WI38 (cell line): ENCODE measurements around the gene PSMD1.
"Not testable (repeated sequence)": the region's sequence is repeated elsewhere in the genome, so short reads cannot be mapped to it uniquely, and the experiment has no call there.

Source experiments
- H3K4me3 ChIP-seq: 2 replicates; pipeline ENCODE4 v1.5.1; 2011; ENCODE audit warnings: low read depth, mild to moderate bottlenecking, control low read depth, low read length
- CTCF ChIP-seq: IDR thresholded peaks from 2 replicates; pipeline ENCODE4 v1.5.1; 2012; ENCODE audit warnings: low read depth, mild to moderate bottlenecking, control low read depth, low read length

PSMD1 gene

GRCh38 chr2:231129216-231129615 lies 72.5 kb downstream of the PSMD1 start:
- no peak overlapping the region for H3K4me3 ChIP-seq
- TF ChIP-seq CTCF, result no peak

GRCh38 chr2:231130336-231131056 lies 73.8 kb downstream of the PSMD1 start:
- H3K4me3 ChIP-seq, result no peak overlapping the region
- TF ChIP-seq CTCF, result no peak

GRCh38 chr2:231132129-231132528 lies 75.5 kb downstream of the PSMD1 start:
- no peak overlapping the region for H3K4me3 ChIP-seq

GRCh38 chr2:231133365-231134099 lies 76.9 kb downstream of the PSMD1 start:
- TF ChIP-seq CTCF, result no peak
- H3K4me3 ChIP-seq, result no peak overlapping the region

More at GRCh38 chr2:231132129-231132528, 75.5 kb downstream of the PSMD1 start:
- TF ChIP-seq CTCF, result no peak

GRCh38 chr2:231134910-231135655 lies 78.4 kb downstream of the PSMD1 start:
- no peak overlapping the region for H3K4me3 ChIP-seq
- TF ChIP-seq CTCF, result no peak

- no peak overlapping the region for H3K4me3 ChIP-seq
- TF ChIP-seq CTCF, result no peak
Observed at GRCh38 chr2:231138699-231139098, 82.0 kb downstream of the PSMD1 start.

GRCh38 chr2:231139796-231140195 lies 83.1 kb downstream of the PSMD1 start:
- H3K4me3 ChIP-seq, result no peak overlapping the region
- no peak for TF ChIP-seq CTCF

- not testable (repeated sequence) for H3K4me3 ChIP-seq
Observed at GRCh38 chr2:231140808-231141207, 84.1 kb downstream of the PSMD1 start.
